GM23338 (cell line): ENCODE data around the gene AEN. TPM values are rescaled to one million over a fixed set of nuclear protein-coding genes. Genes with fewer than 3 reads are reported as not detected.

Source experiments
- ATAC-seq: fragments of 200-7000 bp; cut with Tn5 transposase; 3 replicates; pipeline ENCODE4 v1.9.1; 2020
- DNase-seq: peaks from one replicate; pipeline ENCODE4 v3.0.0-alpha.2; 2015; ENCODE audit warnings: low spot score
- H2AFZ ChIP-seq: fragments of 200-600 bp; sonication (generic); 2 replicates; pipeline ENCODE4 v1.8.0; 2016; ENCODE audit warnings: antibody characterized with exemption, mild to moderate bottlenecking, moderate library complexity
- H3F3A ChIP-seq: fragments of 200-600 bp; sonication (generic); replicated peaks from 2 replicates; pipeline ENCODE4 v1.8.0; 2017; ENCODE audit warnings: antibody characterized with exemption, mixed run types, low read depth
- H3K27ac ChIP-seq: fragments of 200-600 bp; sonication (generic); 2 replicates; pipeline ENCODE4 v1.6.1; 2016; ENCODE audit warnings: low read depth
- H3K27me3 ChIP-seq: fragments of 200-600 bp; sonication (generic); 2 replicates; pipeline ENCODE4 v1.8.0; 2016; ENCODE audit warnings: mild to moderate bottlenecking, mixed run types, moderate library complexity; ENCODE audit not compliant: insufficient read depth
- H3K36me3 ChIP-seq: fragments of 200-600 bp; sonication (generic); 2 replicates; pipeline ENCODE4 v1.8.0; 2016; ENCODE audit warnings: mild to moderate bottlenecking; ENCODE audit not compliant: insufficient read depth
- H3K4me1 ChIP-seq: fragments of 200-600 bp; sonication (generic); 2 replicates; pipeline ENCODE4 v1.8.0; 2016; ENCODE audit warnings: mild to moderate bottlenecking, moderate library complexity; ENCODE audit not compliant: insufficient read depth
- H3K4me2 ChIP-seq: fragments of 200-600 bp; sonication (generic); 2 replicates; pipeline ENCODE4 v1.7.1; 2017; ENCODE audit warnings: mixed run types
- H3K4me3 ChIP-seq: fragments of 200-600 bp; sonication (generic); 2 replicates; pipeline ENCODE4 v1.6.1; 2016; ENCODE audit warnings: mixed run types
- H3K79me2 ChIP-seq: fragments of 200-600 bp; sonication (generic); replicated peaks from 2 replicates; pipeline ENCODE4 v1.8.0; 2017; ENCODE audit warnings: mild to moderate bottlenecking; ENCODE audit not compliant: insufficient read depth
- H3K9me2 ChIP-seq: fragments of 200-600 bp; sonication (generic); 2 replicates; pipeline ENCODE4 v1.8.0; 2017; ENCODE audit not compliant: insufficient read depth
- H4K20me1 ChIP-seq: fragments of 200-600 bp; sonication (generic); replicated peaks from 2 replicates; pipeline ENCODE4 v1.8.0; 2017; ENCODE audit warnings: mild to moderate bottlenecking; ENCODE audit not compliant: insufficient read depth
- H3K27ac Mint-ChIP-seq: 2 replicates; pipeline ENCODE4 v1.8.0; 2020; ENCODE audit warnings: inconsistent platforms, mild to moderate bottlenecking, moderate library complexity, mixed read lengths
- H3K27me3 Mint-ChIP-seq: 3 replicates; pipeline ENCODE4 v1.8.0; 2022; ENCODE audit warnings: low read depth, mild to moderate bottlenecking, moderate library complexity, mixed read lengths, inconsistent platforms; ENCODE audit not compliant: insufficient read depth, poor library complexity
- H3K36me3 Mint-ChIP-seq: 3 replicates; pipeline ENCODE4 v1.8.0; 2021; ENCODE audit warnings: low read depth, mild to moderate bottlenecking, inconsistent platforms, moderate library complexity, mixed read lengths
- H3K4me1 Mint-ChIP-seq: 3 replicates; pipeline ENCODE4 v1.8.0; 2020; ENCODE audit warnings: mild to moderate bottlenecking, inconsistent platforms, mixed read lengths
- H3K4me3 Mint-ChIP-seq: 3 replicates; pipeline ENCODE4 v1.8.0; 2021; ENCODE audit warnings: moderate library complexity, mild to moderate bottlenecking, inconsistent platforms, mixed read lengths
- H3K9me3 Mint-ChIP-seq: 3 replicates; pipeline ENCODE4 v1.8.0; 2020; ENCODE audit warnings: moderate library complexity, mild to moderate bottlenecking, inconsistent platforms, mixed read lengths
- NANOG ChIP-seq: IDR thresholded peaks from 2 replicates; pipeline ENCODE4 v1.6.1; 2016; ENCODE audit warnings: antibody characterized with exemption, borderline replicate concordance
- polyA plus RNA-seq: library from polyadenylated mRNA; unstranded; fragments of >200 nt; fragmentation: Nextera tagmentation; extraction: Ambion mirVana; gene quantifications from 2 replicates; pipeline ENCODE4 v1.2.1, GENCODE V29; 2016
- total RNA-seq: library from RNA; depleted of rRNA; stranded (reverse); fragments of >200 nt; shearing (Covaris generic); gene quantifications from 2 replicates; pipeline ENCODE4 v1.2.3, GENCODE V29; 2014
- TF ChIP-seq, protein P1 (sequence below), 2 experiments: fragments of 200-600 bp in 1 of 2; sonication (generic) in 1 of 2; conservative IDR thresholded peaks; 2 replicates each; pipeline versions ENCODE4 v1.5.1 to v1.6.1; 2016 to 2017; ENCODE audit warnings: antibody characterized with exemption in 2 of 2, low read depth in 2 of 2, mild to moderate bottlenecking in 2 of 2, moderate library complexity in 1 of 2
- TF ChIP-seq, protein P2 (sequence below): fragments of 250-450 bp; sonication (Bioruptor Pico); IDR thresholded peaks from 2 replicates; pipeline ENCODE4 v1.5.0; 2020; ENCODE audit warnings: mild to moderate bottlenecking, moderate library complexity

The AEN gene
- total and polyA plus RNA-seq, 2 experiments from 2014 or later = 82.3 to 220 TPM

DNA sequence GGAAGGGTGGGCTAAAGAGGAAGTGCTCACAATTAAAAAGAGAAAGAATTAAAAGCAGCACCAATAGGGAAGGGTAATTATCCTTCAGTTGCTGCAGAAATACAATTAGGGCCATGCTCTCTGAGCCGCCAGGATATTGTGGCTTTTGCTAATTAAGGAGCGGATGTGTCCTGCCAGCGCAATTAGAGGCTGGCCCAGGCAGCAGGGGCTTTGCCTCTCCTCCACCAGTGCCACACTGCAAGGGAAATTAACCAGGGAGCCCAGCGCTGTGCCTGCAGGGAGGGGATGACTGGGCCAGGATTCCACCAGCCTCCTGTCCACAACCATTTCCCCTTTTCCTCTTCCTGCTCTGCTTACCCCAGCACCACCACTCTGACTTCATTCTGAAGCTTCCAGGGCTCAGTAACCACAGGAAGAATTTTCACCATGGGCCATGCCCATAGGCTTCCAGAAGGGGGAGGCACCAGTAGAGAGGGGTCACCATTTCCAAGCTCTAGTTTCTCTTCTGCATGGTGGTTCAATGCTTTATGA is 10.4 kb upstream of the AEN start:
- Mint-ChIP-seq H3K9me3 (peaks cover 2% of the 10 kb centered on the region; the same call in 1 of the 3 replicates), H3K27me3 (peaks cover 54% of the 10 kb centered on the region), H3K27ac (0 out of 2 replicates have a peak overlapping the region, but pooled peaks have one; percentile 36), H3K36me3 (no peaks in the 10 kb centered on the region), H3K4me1 (peaks cover 86% of the 10 kb centered on the region), H3K4me3 (peak overlapping the region; percentile 41; the same call in 2 of the 3 replicates)
- Histone ChIP-seq H3K4me1 (peaks cover 79% of the 10 kb centered on the region), H3K27me3 (peaks cover 42% of the 10 kb centered on the region), H3K4me3 (peak overlapping the region; percentile 29; the same call in 1 of the 2 replicates), H4K20me1 (no peaks in the 10 kb centered on the region), H3K36me3 (no peaks in the 10 kb centered on the region), H2AFZ (no peak overlapping the region), H3K79me2 (no peaks in the 10 kb centered on the region), H3F3A (0 out of 2 replicates have a peak, but pooled peaks cover 5% of the 10 kb centered on the region), H3K4me2 (peak overlapping the region; percentile 64), H3K9me2 (no peaks in the 10 kb centered on the region), H3K27ac (0 out of 2 replicates have a peak overlapping the region, but pooled peaks have one; percentile 34)
- ATAC-seq = peak; percentile 13
- TF ChIP-seq, protein P1, sequence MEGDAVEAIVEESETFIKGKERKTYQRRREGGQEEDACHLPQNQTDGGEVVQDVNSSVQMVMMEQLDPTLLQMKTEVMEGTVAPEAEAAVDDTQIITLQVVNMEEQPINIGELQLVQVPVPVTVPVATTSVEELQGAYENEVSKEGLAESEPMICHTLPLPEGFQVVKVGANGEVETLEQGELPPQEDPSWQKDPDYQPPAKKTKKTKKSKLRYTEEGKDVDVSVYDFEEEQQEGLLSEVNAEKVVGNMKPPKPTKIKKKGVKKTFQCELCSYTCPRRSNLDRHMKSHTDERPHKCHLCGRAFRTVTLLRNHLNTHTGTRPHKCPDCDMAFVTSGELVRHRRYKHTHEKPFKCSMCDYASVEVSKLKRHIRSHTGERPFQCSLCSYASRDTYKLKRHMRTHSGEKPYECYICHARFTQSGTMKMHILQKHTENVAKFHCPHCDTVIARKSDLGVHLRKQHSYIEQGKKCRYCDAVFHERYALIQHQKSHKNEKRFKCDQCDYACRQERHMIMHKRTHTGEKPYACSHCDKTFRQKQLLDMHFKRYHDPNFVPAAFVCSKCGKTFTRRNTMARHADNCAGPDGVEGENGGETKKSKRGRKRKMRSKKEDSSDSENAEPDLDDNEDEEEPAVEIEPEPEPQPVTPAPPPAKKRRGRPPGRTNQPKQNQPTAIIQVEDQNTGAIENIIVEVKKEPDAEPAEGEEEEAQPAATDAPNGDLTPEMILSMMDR (conservative IDR thresholded peaks at IDR 0.05; ENCODE audit: low read depth in 2 of 2) = peak; percentile 31 to 53
- no peak for TF ChIP-seq NANOG
- DNase-seq = peak; percentile 71

DNA sequence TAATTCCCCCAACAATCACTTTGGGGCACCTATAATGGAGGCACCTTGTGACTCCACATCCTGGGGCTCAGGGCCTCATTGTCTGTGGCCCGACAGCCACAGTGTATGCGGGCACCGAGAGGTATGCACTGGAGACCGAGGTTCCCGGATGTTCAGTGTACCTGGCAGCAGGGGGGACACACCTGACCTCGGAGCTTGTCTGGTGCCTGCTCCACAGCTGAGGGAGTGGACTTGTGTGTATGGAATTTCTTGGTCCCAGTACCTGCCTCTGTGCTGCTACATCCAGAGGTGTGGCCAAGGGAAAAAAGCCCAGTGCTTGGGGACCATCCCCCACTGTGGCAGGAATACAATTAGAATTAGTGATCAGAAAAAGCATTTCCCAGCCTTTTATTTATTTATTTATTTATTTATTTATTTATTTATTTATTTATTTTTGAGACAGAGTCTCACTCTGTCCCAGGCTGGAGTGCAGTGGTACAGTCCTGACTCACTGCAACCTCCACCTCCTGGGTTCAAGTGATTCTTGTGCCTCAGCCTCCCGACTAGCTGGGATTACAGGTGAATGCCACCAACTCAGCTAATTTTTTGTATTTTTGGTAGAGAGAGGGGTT is 8.8 kb upstream of the AEN start:
- Histone ChIP-seq H3F3A (no peaks in the 10 kb centered on the region), H3K79me2 (no peaks in the 10 kb centered on the region), H2AFZ (no peak overlapping the region), H3K36me3 (no peaks in the 10 kb centered on the region), H3K4me2 (peak overlapping the region; percentile 64), H3K9me2 (no peaks in the 10 kb centered on the region), H3K27me3 (peaks cover 27% of the 10 kb centered on the region), H3K4me3 (peak overlapping the region; percentile 21; the same call in 1 of the 2 replicates), H4K20me1 (no peaks in the 10 kb centered on the region), H3K4me1 (peaks cover 67% of the 10 kb centered on the region), H3K27ac (peak overlapping the region; percentile 92)
- DNase-seq (peak; percentile 56), ATAC-seq (peak; percentile 10)
- TF ChIP-seq, protein P2, sequence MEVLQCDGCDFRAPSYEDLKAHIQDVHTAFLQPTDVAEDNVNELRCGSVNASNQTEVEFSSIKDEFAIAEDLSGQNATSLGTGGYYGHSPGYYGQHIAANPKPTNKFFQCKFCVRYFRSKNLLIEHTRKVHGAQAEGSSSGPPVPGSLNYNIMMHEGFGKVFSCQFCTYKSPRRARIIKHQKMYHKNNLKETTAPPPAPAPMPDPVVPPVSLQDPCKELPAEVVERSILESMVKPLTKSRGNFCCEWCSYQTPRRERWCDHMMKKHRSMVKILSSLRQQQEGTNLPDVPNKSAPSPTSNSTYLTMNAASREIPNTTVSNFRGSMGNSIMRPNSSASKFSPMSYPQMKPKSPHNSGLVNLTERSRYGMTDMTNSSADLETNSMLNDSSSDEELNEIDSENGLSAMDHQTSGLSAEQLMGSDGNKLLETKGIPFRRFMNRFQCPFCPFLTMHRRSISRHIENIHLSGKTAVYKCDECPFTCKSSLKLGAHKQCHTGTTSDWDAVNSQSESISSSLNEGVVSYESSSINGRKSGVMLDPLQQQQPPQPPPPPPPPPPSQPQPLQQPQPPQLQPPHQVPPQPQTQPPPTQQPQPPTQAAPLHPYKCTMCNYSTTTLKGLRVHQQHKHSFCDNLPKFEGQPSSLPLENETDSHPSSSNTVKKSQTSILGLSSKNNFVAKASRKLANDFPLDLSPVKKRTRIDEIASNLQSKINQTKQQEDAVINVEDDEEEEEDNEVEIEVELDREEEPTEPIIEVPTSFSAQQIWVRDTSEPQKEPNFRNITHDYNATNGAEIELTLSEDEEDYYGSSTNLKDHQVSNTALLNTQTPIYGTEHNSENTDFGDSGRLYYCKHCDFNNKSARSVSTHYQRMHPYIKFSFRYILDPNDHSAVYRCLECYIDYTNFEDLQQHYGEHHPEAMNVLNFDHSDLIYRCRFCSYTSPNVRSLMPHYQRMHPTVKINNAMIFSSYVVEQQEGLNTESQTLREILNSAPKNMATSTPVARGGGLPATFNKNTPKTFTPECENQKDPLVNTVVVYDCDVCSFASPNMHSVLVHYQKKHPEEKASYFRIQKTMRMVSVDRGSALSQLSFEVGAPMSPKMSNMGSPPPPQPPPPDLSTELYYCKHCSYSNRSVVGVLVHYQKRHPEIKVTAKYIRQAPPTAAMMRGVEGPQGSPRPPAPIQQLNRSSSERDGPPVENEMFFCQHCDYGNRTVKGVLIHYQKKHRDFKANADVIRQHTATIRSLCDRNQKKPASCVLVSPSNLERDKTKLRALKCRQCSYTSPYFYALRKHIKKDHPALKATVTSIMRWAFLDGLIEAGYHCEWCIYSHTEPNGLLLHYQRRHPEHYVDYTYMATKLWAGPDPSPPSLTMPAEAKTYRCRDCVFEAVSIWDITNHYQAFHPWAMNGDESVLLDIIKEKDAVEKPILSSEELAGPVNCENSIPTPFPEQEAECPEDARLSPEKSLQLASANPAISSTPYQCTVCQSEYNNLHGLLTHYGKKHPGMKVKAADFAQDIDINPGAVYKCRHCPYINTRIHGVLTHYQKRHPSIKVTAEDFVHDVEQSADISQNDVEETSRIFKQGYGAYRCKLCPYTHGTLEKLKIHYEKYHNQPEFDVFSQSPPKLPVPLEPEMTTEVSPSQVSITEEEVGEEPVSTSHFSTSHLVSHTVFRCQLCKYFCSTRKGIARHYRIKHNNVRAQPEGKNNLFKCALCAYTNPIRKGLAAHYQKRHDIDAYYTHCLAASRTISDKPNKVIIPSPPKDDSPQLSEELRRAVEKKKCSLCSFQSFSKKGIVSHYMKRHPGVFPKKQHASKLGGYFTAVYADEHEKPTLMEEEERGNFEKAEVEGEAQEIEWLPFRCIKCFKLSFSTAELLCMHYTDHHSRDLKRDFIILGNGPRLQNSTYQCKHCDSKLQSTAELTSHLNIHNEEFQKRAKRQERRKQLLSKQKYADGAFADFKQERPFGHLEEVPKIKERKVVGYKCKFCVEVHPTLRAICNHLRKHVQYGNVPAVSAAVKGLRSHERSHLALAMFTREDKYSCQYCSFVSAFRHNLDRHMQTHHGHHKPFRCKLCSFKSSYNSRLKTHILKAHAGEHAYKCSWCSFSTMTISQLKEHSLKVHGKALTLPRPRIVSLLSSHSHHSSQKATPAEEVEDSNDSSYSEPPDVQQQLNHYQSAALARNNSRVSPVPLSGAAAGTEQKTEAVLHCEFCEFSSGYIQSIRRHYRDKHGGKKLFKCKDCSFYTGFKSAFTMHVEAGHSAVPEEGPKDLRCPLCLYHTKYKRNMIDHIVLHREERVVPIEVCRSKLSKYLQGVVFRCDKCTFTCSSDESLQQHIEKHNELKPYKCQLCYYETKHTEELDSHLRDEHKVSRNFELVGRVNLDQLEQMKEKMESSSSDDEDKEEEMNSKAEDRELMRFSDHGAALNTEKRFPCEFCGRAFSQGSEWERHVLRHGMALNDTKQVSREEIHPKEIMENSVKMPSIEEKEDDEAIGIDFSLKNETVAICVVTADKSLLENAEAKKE (CRISPR knock-in tag) = no peak
- H3K4me3 Mint-ChIP-seq = 0 out of 3 replicates have a peak overlapping the region, but pooled peaks have one; percentile 14
- no peaks in the 10 kb centered on the region for H3K36me3 Mint-ChIP-seq
- H3K27ac Mint-ChIP-seq = no peak overlapping the region
- H3K9me3 Mint-ChIP-seq = peaks cover 2% of the 10 kb centered on the region; the same call in 1 of the 3 replicates
- peaks cover 42% of the 10 kb centered on the region for H3K27me3 Mint-ChIP-seq
- peaks cover 76% of the 10 kb centered on the region for H3K4me1 Mint-ChIP-seq
